Natural killer cell treated with Interleukin-12 subunit alpha and Interleukin-12 subunit beta and Interleukin-15 and Interleukin-18, amount 100 ng/mL, for 72 hours (primary cell): ENCODE measurements around the gene PLEKHG4B. TPM values are rescaled to one million over a fixed set of nuclear protein-coding genes. Genes with fewer than 3 reads are reported as not detected.
A peak's percentile ranks its signal among the peaks of the same experiment; 100 is the strongest.

Experiments used
- ATAC-seq, 2 donors: fragments of 150-1000 bp; cut with Tn5 transposase in 1 of 2; sonication (Bioruptor Pico), chemical (Tn5 transposase) in 1 of 2; 2 replicates each; pipeline ENCODE4 v1.10.0; 2021
- DNase-seq: peaks from one replicate; pipeline ENCODE4 v3.0.0; 2022; ENCODE audit warnings: low spot score
- H3K27ac Mint-ChIP-seq, 2 donors: 1 replicate in 1 of 2; 2 replicates in 1 of 2; pipeline ENCODE4 v1.8.0; 2022; ENCODE audit warnings: mixed read lengths in 2 of 2, mild to moderate bottlenecking in 1 of 2, moderate library complexity in 1 of 2
- H3K27me3 Mint-ChIP-seq, 2 donors: 1 replicate in 1 of 2; 2 replicates in 1 of 2; pipeline ENCODE4 v1.8.0; 2022; ENCODE audit warnings: mixed read lengths in 2 of 2
- H3K36me3 Mint-ChIP-seq: one replicate; pipeline ENCODE4 v1.8.0; 2022; ENCODE audit warnings: mixed read lengths
- H3K4me1 Mint-ChIP-seq, 2 donors: 1 replicate in 1 of 2; 2 replicates in 1 of 2; pipeline ENCODE4 v1.8.0; 2022; ENCODE audit warnings: low read depth in 2 of 2, mixed read lengths in 2 of 2, mild to moderate bottlenecking in 1 of 2
- H3K4me3 Mint-ChIP-seq: one replicate; pipeline ENCODE4 v1.8.0; 2022; ENCODE audit warnings: mixed read lengths
- H3K9me3 Mint-ChIP-seq: 2 replicates; pipeline ENCODE4 v1.8.0; 2022; ENCODE audit warnings: mixed read lengths
- total RNA-seq, 2 donors: library from RNA; stranded (reverse); gene quantifications; one replicate each; pipeline ENCODE4 v1.2.3, GENCODE V29; 2022

PLEKHG4B gene
- total RNA-seq, 2 donors from 2014 or later: not detected

- no peaks in the 10 kb centered on the region for H3K27me3 Mint-ChIP-seq
- H3K9me3 Mint-ChIP-seq: no peaks in the 10 kb centered on the region
- H3K4me1 Mint-ChIP-seq: no peaks in the 10 kb centered on the region
- H3K4me3 Mint-ChIP-seq: no peak overlapping the region
- no peaks in the 10 kb centered on the region for H3K36me3 Mint-ChIP-seq
- no peak overlapping the region for H3K27ac Mint-ChIP-seq
- DNase-seq (no peak), ATAC-seq (no peak)
Observed at GRCh38 chr5:139579-140442, 47.8 kb downstream of the PLEKHG4B start.

DNA sequence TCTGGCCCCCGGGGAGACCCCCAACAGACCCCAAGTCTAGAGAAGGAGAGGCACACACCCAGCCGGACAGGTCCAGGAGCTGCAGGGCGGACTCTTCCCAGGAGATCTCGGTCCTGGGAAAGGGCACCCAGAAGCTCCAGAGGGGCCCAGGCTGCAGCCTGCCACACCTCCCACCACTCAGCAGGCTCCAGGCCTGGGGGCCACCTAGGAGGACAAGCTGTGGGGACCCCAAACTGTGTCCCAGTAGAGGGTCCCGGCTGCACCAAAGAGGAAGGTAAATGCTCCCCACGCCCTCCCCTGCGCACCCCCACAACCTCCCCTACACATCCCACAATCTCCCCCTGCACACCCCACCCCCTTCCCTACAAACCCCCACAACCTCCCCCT is 48.5 kb downstream of the PLEKHG4B start:
- Mint-ChIP-seq H3K4me1 (no peaks in the 10 kb centered on the region), H3K27me3 (no peaks in the 10 kb centered on the region), H3K4me3 (no peak overlapping the region), H3K9me3 (no peaks in the 10 kb centered on the region), H3K27ac (no peak overlapping the region), H3K36me3 (no peaks in the 10 kb centered on the region)
- DNase-seq (no peak), ATAC-seq (no peak)

- ATAC-seq (no peak), DNase-seq (no peak)
- H3K27ac Mint-ChIP-seq: no peak overlapping the region
- no peaks in the 10 kb centered on the region for H3K9me3 Mint-ChIP-seq
- H3K27me3 Mint-ChIP-seq: no peaks in the 10 kb centered on the region
- no peaks in the 10 kb centered on the region for H3K36me3 Mint-ChIP-seq
- no peaks in the 10 kb centered on the region for H3K4me1 Mint-ChIP-seq
- H3K4me3 Mint-ChIP-seq: no peak overlapping the region
Observed at GRCh38 chr5:141211-141610, 49.2 kb downstream of the PLEKHG4B start.

DNA sequence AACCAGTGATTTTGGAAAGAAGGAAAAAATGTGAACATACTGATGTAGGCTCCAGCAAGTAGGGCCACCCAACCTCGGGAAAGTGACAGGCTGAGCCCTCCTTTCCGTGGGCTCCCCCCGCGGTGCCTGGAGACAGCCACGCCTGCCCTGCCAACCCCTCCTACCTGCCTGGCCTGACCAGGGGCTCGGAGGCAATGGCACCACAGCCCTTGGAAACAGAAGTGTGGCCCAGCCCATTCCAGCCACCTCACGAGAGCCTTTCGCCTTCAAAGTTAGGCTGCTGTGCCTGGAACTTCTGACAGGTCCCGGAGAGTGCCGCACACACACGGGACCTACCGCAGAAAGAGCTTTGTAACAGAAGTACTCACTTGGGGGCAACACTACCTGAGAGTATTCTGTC is 49.8 kb downstream of the PLEKHG4B start:
- H3K27ac Mint-ChIP-seq: no peak overlapping the region
- ATAC-seq (no peak), DNase-seq (no peak)
- no peaks in the 10 kb centered on the region for H3K9me3 Mint-ChIP-seq
- H3K4me1 Mint-ChIP-seq: no peaks in the 10 kb centered on the region
- H3K4me3 Mint-ChIP-seq: no peak overlapping the region
- no peaks in the 10 kb centered on the region for H3K27me3 Mint-ChIP-seq
- no peaks in the 10 kb centered on the region for H3K36me3 Mint-ChIP-seq

- Mint-ChIP-seq H3K27ac (no peak overlapping the region), H3K9me3 (no peaks in the 10 kb centered on the region), H3K4me1 (no peaks in the 10 kb centered on the region), H3K4me3 (no peak overlapping the region), H3K27me3 (no peaks in the 10 kb centered on the region), H3K36me3 (peaks cover 3% of the 10 kb centered on the region)
- DNase-seq: no peak
- no peak for ATAC-seq
Observed at GRCh38 chr5:142246-142810, 50.4 kb downstream of the PLEKHG4B start.

DNA sequence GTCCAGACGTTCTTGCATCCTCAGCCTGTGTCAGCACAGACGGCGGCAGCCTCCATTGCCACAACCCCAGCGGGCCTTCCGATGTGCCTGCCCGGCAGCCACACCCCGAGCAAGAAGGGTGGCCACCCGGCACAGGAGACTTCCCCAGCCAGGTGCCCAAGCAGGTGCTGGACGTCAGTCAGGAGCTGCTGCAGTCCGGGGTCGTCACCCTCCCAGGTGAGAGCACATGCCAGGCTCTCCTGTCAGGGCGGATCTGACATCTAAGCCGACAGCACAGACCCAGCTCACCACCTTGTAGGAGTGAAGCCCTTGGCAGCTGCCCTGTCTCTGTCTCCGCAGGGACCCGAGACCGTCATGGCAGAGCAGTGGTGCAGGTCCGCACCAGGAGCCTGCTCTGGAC is 51.1 kb downstream of the PLEKHG4B start:
- Mint-ChIP-seq H3K27ac (no peak overlapping the region), H3K9me3 (peaks cover 4% of the 10 kb centered on the region), H3K4me3 (no peak overlapping the region), H3K36me3 (peaks cover 10% of the 10 kb centered on the region), H3K4me1 (no peaks in the 10 kb centered on the region), H3K27me3 (peaks cover 2 to 7% of the 10 kb centered on the region in 2 donors)
- peak in 1 of 2 donors; percentile 13 for ATAC-seq
- no peak for DNase-seq

DNA sequence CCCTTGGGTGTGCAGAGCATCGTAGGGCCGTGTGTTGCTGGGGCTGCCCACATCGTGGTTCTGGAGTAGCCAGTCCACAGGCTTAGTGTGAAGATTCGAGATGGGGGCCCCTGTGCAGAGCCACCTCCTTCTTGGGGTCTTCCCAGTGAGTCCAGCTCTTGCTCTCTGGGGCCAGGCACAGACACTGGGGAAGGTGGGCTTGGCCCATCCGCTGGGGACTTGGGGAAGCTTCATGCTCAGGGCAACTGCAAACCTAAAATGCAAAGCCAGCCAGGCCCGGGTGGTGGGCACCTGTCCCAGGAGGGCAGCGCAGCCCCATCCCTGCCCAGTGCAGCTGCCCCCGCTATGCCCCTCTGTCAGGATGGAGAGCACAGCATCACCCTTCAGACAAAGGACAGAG is 53.0 kb downstream of the PLEKHG4B start:
- peaks cover 2 to 23% of the 10 kb centered on the region in 2 donors for H3K27me3 Mint-ChIP-seq
- H3K4me3 Mint-ChIP-seq: no peak overlapping the region
- H3K27ac Mint-ChIP-seq: no peak overlapping the region
- H3K4me1 Mint-ChIP-seq: no peaks in the 10 kb centered on the region
- peaks cover 16% of the 10 kb centered on the region for H3K36me3 Mint-ChIP-seq
- ATAC-seq: peak in 1 of 2 donors; percentile 14
- no peak for DNase-seq
- H3K9me3 Mint-ChIP-seq: peaks cover 4% of the 10 kb centered on the region

- no peak for DNase-seq
- Mint-ChIP-seq H3K27me3 (peaks cover 3 to 26% of the 10 kb centered on the region in 2 donors), H3K4me1 (no peaks in the 10 kb centered on the region), H3K4me3 (no peak overlapping the region), H3K9me3 (peaks cover 4% of the 10 kb centered on the region), H3K36me3 (peaks cover 16% of the 10 kb centered on the region), H3K27ac (no peak overlapping the region)
- ATAC-seq: peak in 1 of 2 donors; percentile 29
Observed at GRCh38 chr5:145585-146323, 53.8 kb downstream of the PLEKHG4B start.

GRCh38 chr5:147751-148150 is 55.8 kb downstream of the PLEKHG4B start:
- H3K9me3 Mint-ChIP-seq: peaks cover 4% of the 10 kb centered on the region
- H3K27me3 Mint-ChIP-seq: peaks cover 4 to 26% of the 10 kb centered on the region in 2 donors
- H3K4me1 Mint-ChIP-seq: no peaks in the 10 kb centered on the region
- DNase-seq (no peak), ATAC-seq (no peak)
- H3K4me3 Mint-ChIP-seq: no peak overlapping the region
- H3K36me3 Mint-ChIP-seq: peaks cover 16% of the 10 kb centered on the region
- no peak overlapping the region for H3K27ac Mint-ChIP-seq

GRCh38 chr5:149745-150485 is 57.9 kb downstream of the PLEKHG4B start:
- no peak overlapping the region for H3K4me3 Mint-ChIP-seq

GRCh38 chr5:150746-151145 is 58.8 kb downstream of the PLEKHG4B start:
- Mint-ChIP-seq H3K4me1 (no peaks in the 10 kb centered on the region), H3K27ac (no peak overlapping the region), H3K36me3 (peaks cover 16% of the 10 kb centered on the region), H3K4me3 (no peak overlapping the region), H3K9me3 (peaks cover 4% of the 10 kb centered on the region), H3K27me3 (peaks cover 4 to 26% of the 10 kb centered on the region in 2 donors)
- DNase-seq (no peak), ATAC-seq (no peak)

More at GRCh38 chr5:149745-150485, 57.9 kb downstream of the PLEKHG4B start:
- ATAC-seq: no peak
- no peaks in the 10 kb centered on the region for H3K4me1 Mint-ChIP-seq
- H3K27ac Mint-ChIP-seq: no peak overlapping the region
- H3K9me3 Mint-ChIP-seq: peaks cover 4% of the 10 kb centered on the region
- no peak for DNase-seq
- peaks cover 16% of the 10 kb centered on the region for H3K36me3 Mint-ChIP-seq
- H3K27me3 Mint-ChIP-seq: peaks cover 4 to 26% of the 10 kb centered on the region in 2 donors

DNA sequence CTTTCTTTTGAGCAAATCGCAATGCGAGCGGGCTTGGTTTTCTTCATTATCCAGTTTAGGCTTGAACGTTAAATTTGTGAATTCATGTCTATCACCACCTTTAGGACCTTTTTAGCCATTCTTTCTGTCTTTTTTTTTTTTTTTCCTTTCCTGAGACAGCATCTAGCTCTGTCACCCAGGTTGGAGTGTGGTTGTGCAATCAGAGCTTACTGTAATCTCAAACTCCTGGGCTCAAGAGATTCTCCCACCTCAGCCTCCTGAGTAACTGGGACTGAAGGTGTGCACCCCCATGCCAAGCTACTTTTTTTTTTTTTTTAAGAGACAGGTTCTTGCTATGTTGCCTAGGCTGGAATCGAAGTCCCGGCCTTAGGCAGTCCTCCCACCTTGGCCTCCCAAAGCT is 60.1 kb downstream of the PLEKHG4B start:
- no peak for ATAC-seq
- Mint-ChIP-seq H3K4me1 (no peaks in the 10 kb centered on the region), H3K36me3 (peaks cover 16% of the 10 kb centered on the region), H3K9me3 (peaks cover 4% of the 10 kb centered on the region), H3K27me3 (peaks cover 4 to 26% of the 10 kb centered on the region in 2 donors), H3K27ac (no peak overlapping the region), H3K4me3 (no peak overlapping the region)
- no peak for DNase-seq

GRCh38 chr5:153256-153655 is 61.3 kb downstream of the PLEKHG4B start:
- Mint-ChIP-seq H3K4me1 (no peaks in the 10 kb centered on the region), H3K4me3 (no peak overlapping the region), H3K27me3 (peaks cover 2 to 16% of the 10 kb centered on the region in 2 donors), H3K36me3 (peaks cover 4% of the 10 kb centered on the region), H3K27ac (no peak overlapping the region), H3K9me3 (no peaks in the 10 kb centered on the region)
- ATAC-seq (no peak), DNase-seq (no peak)
